ENCODE data around the gene BCAP31. TPM values are rescaled to one million over a fixed set of nuclear protein-coding genes. Genes with fewer than 3 reads are reported as not detected.

BCAP31 gene
- total RNA-seq, 4 donors from 2014 or later = 170 to 228 (median 185) TPM

GRCh38 chrX:153669901-153670731 is 54.1 kb downstream of the BCAP31 start:
- no peak overlapping the region for H3K4me3 ChIP-seq (replicated peaks in 1 of 3)
- no peak for TF ChIP-seq POLR2A (IDR thresholded peaks at IDR 0.05)
- no peak for TF ChIP-seq CTCF (IDR thresholded peaks at IDR 0.05)
- intact Hi-C loops (cut with DNase I) = loop anchor here (5.0 kb wide), 1 partner anchor 63 kb away; no protein-coding TSS in a partner anchor
- no peaks in the 10 kb centered on the region for H3K36me3 ChIP-seq
- no peak overlapping the region for H3K27ac ChIP-seq
- 49 to 67% methylated on average over 4 to 8 of the region's 23 CpGs for WGBS, 2 donors
- H3K27me3 ChIP-seq = no peaks in the 10 kb centered on the region
- no peaks in the 10 kb centered on the region for H3K9me3 ChIP-seq
- DNase-seq = no peak
- H3K4me1 ChIP-seq = no peaks in the 10 kb centered on the region

- intact Hi-C loops (cut with DNase I) = loop anchor here (5.0 kb wide), 1 partner anchor 62 kb away; no protein-coding TSS in a partner anchor
- Histone ChIP-seq H3K4me1 (no peaks in the 10 kb centered on the region), H3K4me3 (replicated peaks in 1 of 3) (no peak overlapping the region), H3K36me3 (no peaks in the 10 kb centered on the region), H3K9me3 (no peaks in the 10 kb centered on the region), H3K27ac (no peak overlapping the region), H3K27me3 (no peaks in the 10 kb centered on the region)
- 71 to 97% methylated on average over 6 to 7 of the region's 17 CpGs for WGBS, 2 donors
- TF ChIP-seq POLR2A (IDR thresholded peaks at IDR 0.05) (no peak), CTCF (IDR thresholded peaks at IDR 0.05) (peak; percentile 32 to 58 (median 41))
- DNase-seq = no peak
Measured at GRCh38 chrX:153669174-153669890, 54.9 kb downstream of the BCAP31 start.

- Histone ChIP-seq H3K27ac (no peak overlapping the region), H3K9me3 (no peaks in the 10 kb centered on the region), H3K4me1 (no peaks in the 10 kb centered on the region), H3K36me3 (no peaks in the 10 kb centered on the region), H3K4me3 (replicated peaks in 1 of 3) (no peak overlapping the region), H3K27me3 (no peaks in the 10 kb centered on the region)
- intact Hi-C loops (cut with DNase I) = loop anchor here (5.0 kb wide), 1 partner anchor 61 kb away; no protein-coding TSS in a partner anchor
- TF ChIP-seq CTCF (IDR thresholded peaks at IDR 0.05) (no peak), POLR2A (IDR thresholded peaks at IDR 0.05) (no peak)
- no peak for DNase-seq
- 94% methylated on average over 6 of the region's 11 CpGs; no CpG with 5 or more reads in 1 of the 2 donors for WGBS, 2 donors
Measured at GRCh38 chrX:153668423-153669173, 55.6 kb downstream of the BCAP31 start.

- Histone ChIP-seq H3K27me3 (no peaks in the 10 kb centered on the region), H3K36me3 (no peaks in the 10 kb centered on the region), H3K27ac (no peak overlapping the region), H3K4me1 (no peaks in the 10 kb centered on the region), H3K4me3 (replicated peaks in 1 of 3) (no peak overlapping the region), H3K9me3 (no peaks in the 10 kb centered on the region)
- peak; percentile 88 to 89 for DNase-seq
- no peak for TF ChIP-seq POLR2A (IDR thresholded peaks at IDR 0.05)
- TF ChIP-seq CTCF (IDR thresholded peaks at IDR 0.05) = peak in 5 of 6 experiments; percentile 46 to 75 (median 59)
- 7 to 70% methylated on average over 4 to 6 of the region's 14 CpGs for WGBS, 2 donors
- intact Hi-C loops (cut with DNase I) = loop anchor here (5.0 kb wide), 1 partner anchor 61 kb away; no protein-coding TSS in a partner anchor
Measured at GRCh38 chrX:153667956-153668396, 56.2 kb downstream of the BCAP31 start.

All from thyroid gland (tissue), 4 donors.